ENCODE data around the gene SAFB2.
A peak's percentile ranks its signal among the peaks of the same experiment; 100 is the strongest.

The SAFB2 gene

DNA sequence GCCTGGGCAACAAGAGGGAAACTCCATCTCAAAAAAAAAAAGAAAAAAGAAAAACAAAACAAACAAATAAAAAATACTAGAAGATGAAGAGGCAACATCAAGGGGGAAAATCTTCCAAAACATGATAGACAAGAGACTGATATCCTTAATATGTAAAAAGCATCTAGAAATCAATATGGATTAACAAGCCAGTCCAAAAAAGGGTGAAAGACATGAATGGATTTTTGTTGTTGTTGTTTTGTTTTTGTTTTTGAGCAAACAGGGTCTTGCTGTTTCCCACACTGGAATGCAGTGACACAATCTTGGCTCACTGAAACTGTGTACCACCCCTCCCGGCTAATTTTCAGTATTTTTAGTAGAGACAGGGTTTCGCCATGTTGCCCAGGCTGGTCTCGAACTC lies 50.8 kb downstream of the SAFB2 start:
- CTCF ChIA-PET: no interaction called here
- H3K27ac ChIP-seq: no peak overlapping the region
- TF ChIP-seq, protein P1, sequence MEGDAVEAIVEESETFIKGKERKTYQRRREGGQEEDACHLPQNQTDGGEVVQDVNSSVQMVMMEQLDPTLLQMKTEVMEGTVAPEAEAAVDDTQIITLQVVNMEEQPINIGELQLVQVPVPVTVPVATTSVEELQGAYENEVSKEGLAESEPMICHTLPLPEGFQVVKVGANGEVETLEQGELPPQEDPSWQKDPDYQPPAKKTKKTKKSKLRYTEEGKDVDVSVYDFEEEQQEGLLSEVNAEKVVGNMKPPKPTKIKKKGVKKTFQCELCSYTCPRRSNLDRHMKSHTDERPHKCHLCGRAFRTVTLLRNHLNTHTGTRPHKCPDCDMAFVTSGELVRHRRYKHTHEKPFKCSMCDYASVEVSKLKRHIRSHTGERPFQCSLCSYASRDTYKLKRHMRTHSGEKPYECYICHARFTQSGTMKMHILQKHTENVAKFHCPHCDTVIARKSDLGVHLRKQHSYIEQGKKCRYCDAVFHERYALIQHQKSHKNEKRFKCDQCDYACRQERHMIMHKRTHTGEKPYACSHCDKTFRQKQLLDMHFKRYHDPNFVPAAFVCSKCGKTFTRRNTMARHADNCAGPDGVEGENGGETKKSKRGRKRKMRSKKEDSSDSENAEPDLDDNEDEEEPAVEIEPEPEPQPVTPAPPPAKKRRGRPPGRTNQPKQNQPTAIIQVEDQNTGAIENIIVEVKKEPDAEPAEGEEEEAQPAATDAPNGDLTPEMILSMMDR (conservative IDR thresholded peaks at IDR 0.05; ENCODE audit: low read depth): no peak
- POLR2A ChIA-PET (ENCODE audit: low non-redundant PET): no interaction called here
- no peak for DNase-seq (ENCODE audit: low spot score)

DNA sequence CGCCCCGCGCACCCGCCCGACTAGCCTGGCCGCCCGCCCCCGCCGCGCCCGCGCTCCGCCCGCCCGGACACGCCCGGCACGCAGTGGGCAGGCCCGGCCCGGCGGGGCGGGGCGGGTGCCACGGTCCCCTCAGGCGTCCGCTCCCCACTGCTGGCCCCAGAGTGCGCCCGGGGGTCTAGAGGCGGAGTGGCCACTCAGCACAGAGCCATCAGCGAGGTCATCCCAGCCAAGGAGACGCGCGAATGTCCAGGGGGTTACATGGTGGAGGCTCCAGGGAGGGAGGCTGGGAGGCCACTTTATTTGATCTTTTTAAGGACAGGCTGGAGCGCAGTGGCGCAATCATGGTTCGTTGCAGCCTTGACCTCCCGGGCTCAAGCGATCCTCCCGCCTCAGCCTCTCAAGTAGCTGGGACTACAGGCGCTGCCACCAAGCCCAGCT lies 54.6 kb downstream of the SAFB2 start:
- H3K27ac ChIP-seq: no peak overlapping the region
- CTCF ChIA-PET: interaction anchor here (0.6 to 1.0 kb wide), 2 partner anchors 9 to 552 kb away, joined by 3 read pairs; no protein-coding TSS in a partner anchor
- no peak for DNase-seq (ENCODE audit: low spot score)
- TF ChIP-seq, protein P1 (conservative IDR thresholded peaks at IDR 0.05; ENCODE audit: low read depth): no peak
- POLR2A ChIA-PET (ENCODE audit: low non-redundant PET): interaction anchor here (0.6 kb wide), 1 partner anchor 768 kb away, joined by 8 read pairs; no protein-coding TSS in a partner anchor

DNA sequence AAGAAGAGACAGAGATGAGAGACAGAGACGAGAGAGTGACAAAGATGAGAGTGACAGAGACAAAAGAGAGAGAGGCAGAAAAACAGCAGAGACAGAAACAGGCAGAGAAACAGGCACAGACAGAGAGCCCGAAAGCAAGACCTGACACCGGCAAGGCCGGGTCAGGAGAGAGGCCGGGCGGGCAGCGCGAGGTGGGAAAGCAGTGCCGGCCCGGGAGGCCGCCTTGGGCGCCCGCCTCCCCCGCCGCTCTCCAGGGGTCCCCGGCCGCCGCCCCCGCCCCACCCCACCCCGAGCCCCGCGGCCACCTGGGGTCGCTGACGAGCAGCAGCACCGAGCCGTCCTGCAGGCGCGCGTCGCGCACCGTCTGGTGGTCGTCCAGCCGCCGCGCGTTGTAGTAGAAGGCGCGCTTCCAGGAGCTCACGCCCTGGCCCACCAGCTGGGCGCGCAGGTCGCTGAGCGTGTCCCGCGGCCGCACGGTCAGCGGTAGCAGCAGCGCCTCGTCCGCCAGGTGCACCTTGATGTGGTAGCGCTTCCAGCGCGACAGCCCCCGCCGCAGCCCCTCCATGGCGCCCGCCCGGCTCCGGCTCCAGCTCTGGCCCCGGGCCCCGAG lies 55.1 kb downstream of the SAFB2 start, which contains the start of gene TINCR:
TSS of gene TINCR (minus strand) at position 594 of the 610 bp plus-strand sequence.
- ChIA-PET POLR2A (ENCODE audit: low non-redundant PET) (interaction anchor here (0.5 kb wide), 1 partner anchor 21 kb away, joined by 5 read pairs; no protein-coding TSS in a partner anchor), CTCF (interaction anchor here (0.6 to 1.0 kb wide), 2 partner anchors 10 to 552 kb away, joined by 3 read pairs; no protein-coding TSS in a partner anchor)
- no peak for DNase-seq (ENCODE audit: low spot score)
- TF ChIP-seq, protein P1 (conservative IDR thresholded peaks at IDR 0.05; ENCODE audit: low read depth): no peak
- no peak within 1 kb of the TSS for H3K27ac ChIP-seq

DNA sequence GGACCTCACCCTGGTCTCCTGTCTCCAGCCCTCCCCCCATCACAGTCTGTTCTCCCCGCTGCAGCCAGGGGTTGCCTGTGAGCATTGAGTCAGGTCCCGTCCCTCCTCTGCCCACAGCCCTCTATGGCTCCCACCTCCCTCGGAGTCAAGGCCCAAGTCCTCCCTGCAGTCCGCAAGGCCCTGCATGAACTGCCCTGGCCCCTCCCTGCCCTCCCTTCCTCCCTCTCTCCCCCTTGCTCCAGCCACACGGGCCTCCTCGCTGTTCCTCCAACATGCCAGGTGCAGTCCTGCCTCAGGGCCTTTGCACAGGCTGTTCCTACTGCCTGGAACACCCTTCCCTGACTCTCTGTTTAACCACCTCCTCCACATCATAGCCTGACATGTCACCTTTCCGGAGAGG lies 57.6 kb downstream of the SAFB2 start:
- ChIA-PET POLR2A (ENCODE audit: low non-redundant PET) (no interaction called here), CTCF (no interaction called here)

DNA sequence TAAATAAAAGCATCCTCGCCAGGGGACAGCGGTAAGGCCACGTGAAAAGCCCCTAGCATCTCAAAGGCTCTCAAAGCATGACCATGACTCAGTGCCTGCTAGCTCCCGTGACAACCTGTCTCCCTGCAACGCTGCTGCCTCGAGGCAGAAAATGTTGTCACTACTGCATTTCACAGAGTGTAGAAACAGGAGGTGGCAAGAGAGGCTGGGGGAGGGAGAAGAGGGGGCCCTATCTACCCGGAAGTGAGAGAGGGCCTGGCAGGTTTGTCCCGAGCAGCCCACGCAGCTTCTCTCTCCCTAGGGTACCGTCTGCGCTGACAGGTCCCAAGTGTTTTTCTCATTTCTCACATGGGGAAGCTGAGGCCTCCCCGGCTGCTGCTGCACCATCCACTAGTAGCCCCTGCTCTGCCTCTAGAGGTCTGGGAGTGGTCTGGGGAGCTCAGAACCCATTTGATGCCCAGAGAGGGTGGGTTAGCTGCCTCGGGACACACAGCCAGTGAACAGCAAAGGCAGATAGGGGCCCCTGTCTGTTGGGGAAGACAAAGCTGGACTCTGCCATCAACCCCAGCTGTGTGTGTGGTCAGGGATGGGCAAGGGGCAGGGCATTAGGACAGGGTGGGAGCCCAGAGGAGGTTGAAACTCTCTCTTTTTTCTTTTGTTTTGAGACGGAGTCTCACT lies 58.5 kb downstream of the SAFB2 start:
- CTCF ChIA-PET: interaction anchor here (0.7 kb wide), 1 partner anchor 23 kb away, joined by 4 read pairs; no protein-coding TSS in a partner anchor
- DNase-seq (ENCODE audit: low spot score): peak; percentile 41
- no peak overlapping the region for H3K27ac ChIP-seq
- TF ChIP-seq, protein P1 (conservative IDR thresholded peaks at IDR 0.05; ENCODE audit: low read depth): no peak
- POLR2A ChIA-PET (ENCODE audit: low non-redundant PET): no interaction called here

More for the DNA sequence above, 57.6 kb downstream of the SAFB2 start:
- TF ChIP-seq, protein P1 (conservative IDR thresholded peaks at IDR 0.05; ENCODE audit: low read depth): no peak
- no peak overlapping the region for H3K27ac ChIP-seq
- no peak for DNase-seq (ENCODE audit: low spot score)

DNA sequence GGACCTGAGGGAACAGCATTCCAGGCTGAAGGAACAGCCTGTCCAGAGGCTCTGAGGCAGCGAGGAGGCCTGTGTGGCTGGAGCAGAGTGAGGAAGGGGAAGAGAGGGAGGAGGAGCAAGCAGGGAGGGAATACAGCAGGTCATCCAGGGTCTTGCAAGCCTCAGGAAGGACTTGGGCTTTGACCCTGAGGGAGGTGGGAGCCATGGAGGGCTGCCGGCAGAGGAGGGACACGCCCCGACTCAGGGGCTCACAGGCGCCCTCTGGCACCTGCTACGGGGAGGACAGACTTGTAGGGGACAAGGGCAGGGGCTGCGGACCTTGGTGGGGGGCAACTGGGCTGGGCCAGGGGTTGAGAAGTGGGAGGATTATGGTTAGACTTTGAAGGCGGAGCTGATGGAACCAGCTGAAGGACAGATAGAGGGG lies 59.6 kb downstream of the SAFB2 start:
- DNase-seq (ENCODE audit: low spot score): no peak
- ChIA-PET POLR2A (ENCODE audit: low non-redundant PET) (no interaction called here), CTCF (no interaction called here)
- TF ChIP-seq, protein P1 (conservative IDR thresholded peaks at IDR 0.05; ENCODE audit: low read depth): no peak
- no peak overlapping the region for H3K27ac ChIP-seq
